CD4-positive, alpha-beta T cell treated with Interleukin-12 subunit alpha and Interleukin-12 subunit beta, for 1 hour (primary cell): Measurements from ENCODE around the gene KLHL13.
"Not testable (repeated sequence)": the region's sequence is repeated elsewhere in the genome, so short reads cannot be mapped to it uniquely, and the experiment has no call there.

Source experiments
- DNase-seq: peaks from one replicate; pipeline ENCODE4 v3.0.0-alpha.2; 2020

KLHL13 gene

GRCh38 chrX:117989512-117989911 is 127.1 kb downstream of the KLHL13 start:
- DNase-seq, result no peak

GRCh38 chrX:117987373-117987772 is 129.2 kb downstream of the KLHL13 start:
- DNase-seq, result no peak

- no peak for DNase-seq
These were observed 131.4 kb downstream of the KLHL13 start for GRCh38 chrX:117985241-117985640.

GRCh38 chrX:117982694-117983392 is 133.8 kb downstream of the KLHL13 start:
- no peak for DNase-seq

GRCh38 chrX:117978402-117978801 is 138.2 kb downstream of the KLHL13 start:
- DNase-seq, result no peak

- no peak for DNase-seq
These were observed 139.1 kb downstream of the KLHL13 start for GRCh38 chrX:117977526-117977925.

GRCh38 chrX:117973110-117973807 is 143.4 kb downstream of the KLHL13 start:
- no peak for DNase-seq

GRCh38 chrX:117972711-117973109 is 143.9 kb downstream of the KLHL13 start:
- DNase-seq, result no peak

GRCh38 chrX:117969782-117970181 is 146.8 kb downstream of the KLHL13 start:
- DNase-seq, result no peak

- DNase-seq, result no peak
These were observed 147.3 kb downstream of the KLHL13 start for GRCh38 chrX:117969328-117969727.

- no peak for DNase-seq
These were observed 157.6 kb downstream of the KLHL13 start for GRCh38 chrX:117959045-117959444.

GRCh38 chrX:117957128-117957527 is 159.5 kb downstream of the KLHL13 start:
- DNase-seq, result no peak

GRCh38 chrX:117939296-117939695 is 177.3 kb downstream of the KLHL13 start:
- DNase-seq, result not testable (repeated sequence)

- DNase-seq, result no peak
These were observed 180.5 kb downstream of the KLHL13 start for GRCh38 chrX:117936118-117936517.

GRCh38 chrX:117930116-117930515 is 186.5 kb downstream of the KLHL13 start:
- DNase-seq, result not testable (repeated sequence)

- no peak for DNase-seq
These were observed 196.9 kb downstream of the KLHL13 start for GRCh38 chrX:117919755-117920154.

GRCh38 chrX:117910216-117910615 is 206.4 kb downstream of the KLHL13 start:
- DNase-seq, result no peak

- DNase-seq, result no peak
These were observed 218.4 kb downstream of the KLHL13 start for GRCh38 chrX:117898226-117898625.

- DNase-seq, result no peak
These were observed 221.2 kb downstream of the KLHL13 start for GRCh38 chrX:117895418-117895817.

- no peak for DNase-seq
These were observed 224.1 kb downstream of the KLHL13 start for GRCh38 chrX:117892469-117892868.

- DNase-seq, result no peak
These were observed 244.8 kb downstream of the KLHL13 start for GRCh38 chrX:117871796-117872195.

- DNase-seq, result no peak
These were observed 256.1 kb downstream of the KLHL13 start for GRCh38 chrX:117860517-117860916.

- no peak for DNase-seq
These were observed 261.8 kb downstream of the KLHL13 start for GRCh38 chrX:117854806-117855205.

- no peak for DNase-seq
These were observed 265.6 kb downstream of the KLHL13 start for GRCh38 chrX:117851025-117851424.
